Measurements from ENCODE around the gene DISC1. TPM values are rescaled to one million over a fixed set of nuclear protein-coding genes. Genes with fewer than 3 reads are reported as not detected.

Gene DISC1
- total RNA-seq, 3 donors from 2014 or later, result 4.8 to 11.3 (median 8.9) TPM

DNA sequence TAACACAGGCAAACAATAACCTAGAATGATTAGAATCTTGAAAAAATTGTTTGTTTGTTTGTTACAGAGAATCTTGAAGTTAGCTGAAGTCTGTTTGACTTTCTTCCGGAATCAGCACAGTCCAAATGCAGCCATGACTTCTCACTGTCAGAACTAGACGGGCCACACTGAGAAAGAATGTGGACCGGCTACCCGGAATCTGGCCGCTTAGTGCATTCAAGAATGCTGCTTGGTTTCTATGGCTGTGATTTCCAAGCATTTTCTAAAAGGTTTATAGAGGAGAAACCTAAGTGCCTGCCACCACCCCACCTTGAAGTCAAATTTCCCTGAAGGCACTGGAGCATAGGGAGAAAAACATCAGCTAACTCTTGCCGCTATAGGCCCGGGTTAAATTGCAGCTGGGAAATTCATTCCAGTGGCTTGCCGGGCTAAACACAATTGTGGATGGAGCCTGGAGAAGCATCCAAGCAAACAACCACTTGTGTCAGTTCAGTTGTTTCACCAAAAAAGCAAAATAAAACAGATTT lies 231.1 kb downstream of the DISC1 start:
- ATAC-seq (no peak), DNase-seq (no peak)
- H3K4me3 ChIP-seq, result no peak overlapping the region
- no peaks in the 10 kb centered on the region for H3K36me3 ChIP-seq (ENCODE audit: low read depth)
- no peaks in the 10 kb centered on the region for H3K9me3 ChIP-seq
- intact Hi-C loops (cut with DNase I, micrococcal nuclease), result no loop called here
- TF ChIP-seq, protein P1, sequence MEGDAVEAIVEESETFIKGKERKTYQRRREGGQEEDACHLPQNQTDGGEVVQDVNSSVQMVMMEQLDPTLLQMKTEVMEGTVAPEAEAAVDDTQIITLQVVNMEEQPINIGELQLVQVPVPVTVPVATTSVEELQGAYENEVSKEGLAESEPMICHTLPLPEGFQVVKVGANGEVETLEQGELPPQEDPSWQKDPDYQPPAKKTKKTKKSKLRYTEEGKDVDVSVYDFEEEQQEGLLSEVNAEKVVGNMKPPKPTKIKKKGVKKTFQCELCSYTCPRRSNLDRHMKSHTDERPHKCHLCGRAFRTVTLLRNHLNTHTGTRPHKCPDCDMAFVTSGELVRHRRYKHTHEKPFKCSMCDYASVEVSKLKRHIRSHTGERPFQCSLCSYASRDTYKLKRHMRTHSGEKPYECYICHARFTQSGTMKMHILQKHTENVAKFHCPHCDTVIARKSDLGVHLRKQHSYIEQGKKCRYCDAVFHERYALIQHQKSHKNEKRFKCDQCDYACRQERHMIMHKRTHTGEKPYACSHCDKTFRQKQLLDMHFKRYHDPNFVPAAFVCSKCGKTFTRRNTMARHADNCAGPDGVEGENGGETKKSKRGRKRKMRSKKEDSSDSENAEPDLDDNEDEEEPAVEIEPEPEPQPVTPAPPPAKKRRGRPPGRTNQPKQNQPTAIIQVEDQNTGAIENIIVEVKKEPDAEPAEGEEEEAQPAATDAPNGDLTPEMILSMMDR (IDR thresholded peaks at IDR 0.05), result no peak
- H3K4me1 ChIP-seq (ENCODE audit: low read depth), result no peaks in the 10 kb centered on the region

DNA sequence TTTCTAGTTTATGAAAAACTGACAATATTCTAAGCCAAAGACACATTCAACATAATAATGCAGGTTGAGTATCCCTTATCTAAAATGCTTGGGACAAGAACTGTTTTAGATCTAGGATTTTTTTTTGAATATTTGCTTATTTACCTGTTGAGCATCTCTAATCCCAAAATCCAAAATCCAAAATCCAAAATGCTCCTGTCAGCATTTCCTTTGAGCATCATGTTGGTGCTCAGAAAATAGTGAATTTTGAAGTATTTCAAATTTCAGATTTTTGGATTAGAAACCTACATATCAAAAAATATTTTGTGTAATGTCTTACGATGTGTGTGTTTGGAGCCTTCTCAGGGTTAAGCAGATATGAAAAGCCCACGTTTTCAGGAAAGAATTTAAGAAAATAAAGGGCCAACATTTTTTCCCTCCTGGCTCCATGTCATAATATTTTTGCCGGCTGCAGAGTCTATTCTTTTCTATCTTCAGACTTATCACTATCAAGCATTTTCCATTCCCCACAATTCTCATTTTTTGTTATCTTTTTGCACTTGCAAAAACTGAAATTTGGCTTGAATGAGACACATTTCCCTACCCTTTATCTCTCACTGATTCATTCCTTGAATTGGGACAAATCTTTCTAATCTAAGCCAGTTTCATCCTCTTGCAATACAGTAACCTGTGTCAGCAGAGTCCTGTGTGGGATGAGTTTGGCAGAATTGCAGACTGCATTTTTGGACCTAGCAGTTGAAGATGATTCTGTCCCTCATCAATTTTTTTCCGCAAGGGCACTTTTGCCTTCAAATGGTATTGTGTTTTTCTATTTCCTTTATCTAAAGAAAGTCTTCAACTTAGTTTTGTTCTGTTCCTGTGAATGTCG lies 233.9 kb downstream of the DISC1 start:
- intact Hi-C loops (cut with DNase I, micrococcal nuclease), result loop anchor here (10.0 kb wide), 1 partner anchor 764 kb away; no protein-coding TSS in a partner anchor
- H3K4me3 ChIP-seq, result no peak overlapping the region
- DNase-seq, result no peak
- H3K9me3 ChIP-seq, result no peaks in the 10 kb centered on the region
- no peaks in the 10 kb centered on the region for H3K36me3 ChIP-seq (ENCODE audit: low read depth)
- TF ChIP-seq, protein P1 (IDR thresholded peaks at IDR 0.05), result no peak
- ATAC-seq, result no peak
- H3K4me1 ChIP-seq (ENCODE audit: low read depth), result no peaks in the 10 kb centered on the region

- no peak for ATAC-seq
- Histone ChIP-seq H3K4me1 (ENCODE audit: low read depth) (no peaks in the 10 kb centered on the region), H3K4me3 (no peak overlapping the region), H3K9me3 (no peaks in the 10 kb centered on the region), H3K36me3 (ENCODE audit: low read depth) (no peaks in the 10 kb centered on the region)
- TF ChIP-seq, protein P1 (IDR thresholded peaks at IDR 0.05), result no peak
- intact Hi-C loops (cut with DNase I, micrococcal nuclease), result loop anchor here (10.0 kb wide), 1 partner anchor 763 kb away; no protein-coding TSS in a partner anchor
- no peak for DNase-seq
Observed at GRCh38 chr1:231861541-231862481, 235.2 kb downstream of the DISC1 start.

- no peaks in the 10 kb centered on the region for H3K4me1 ChIP-seq (ENCODE audit: low read depth)
- intact Hi-C loops (cut with DNase I, micrococcal nuclease), result loop anchor here (10.0 kb wide), 1 partner anchor 762 kb away; no protein-coding TSS in a partner anchor
- TF ChIP-seq, protein P1 (IDR thresholded peaks at IDR 0.05), result no peak
- H3K4me3 ChIP-seq, result no peak overlapping the region
- H3K36me3 ChIP-seq (ENCODE audit: low read depth), result no peaks in the 10 kb centered on the region
- no peak for ATAC-seq
- DNase-seq, result no peak
- H3K9me3 ChIP-seq, result no peaks in the 10 kb centered on the region
Observed at GRCh38 chr1:231862611-231863010, 236.0 kb downstream of the DISC1 start.

- DNase-seq (no peak), ATAC-seq (no peak)
- TF ChIP-seq, protein P1 (IDR thresholded peaks at IDR 0.05), result no peak
- H3K4me1 ChIP-seq (ENCODE audit: low read depth), result no peaks in the 10 kb centered on the region
- no peaks in the 10 kb centered on the region for H3K9me3 ChIP-seq
- no peaks in the 10 kb centered on the region for H3K36me3 ChIP-seq (ENCODE audit: low read depth)
- intact Hi-C loops (cut with DNase I, micrococcal nuclease), result loop anchor here (10.0 kb wide), 1 partner anchor 759 kb away; no protein-coding TSS in a partner anchor
- H3K4me3 ChIP-seq, result no peak overlapping the region
Observed at GRCh38 chr1:231865331-231865730, 238.7 kb downstream of the DISC1 start.
